MG63 (cell line): Measurements from ENCODE around the gene FXYD3. TPM values are rescaled to one million over a fixed set of nuclear protein-coding genes. Genes with fewer than 3 reads are reported as not detected.

Experiments
- DNase-seq: peaks from one replicate; pipeline ENCODE4 v3.0.0-alpha.2; 2020
- H3K27me3 ChIP-seq: fragments of 250-450 bp; sonication (Bioruptor Pico); 2 replicates; pipeline ENCODE4 v1.5.1; 2020; ENCODE audit warnings: mild to moderate bottlenecking, moderate library complexity
- H3K36me3 ChIP-seq: fragments of 250-450 bp; sonication (Bioruptor Pico); 2 replicates; pipeline ENCODE4 v1.5.1; 2020; ENCODE audit warnings: mild to moderate bottlenecking, moderate library complexity
- H3K4me3 ChIP-seq: fragments of 250-450 bp; sonication (Bioruptor Pico); 2 replicates; pipeline ENCODE4 v1.5.1; 2020; ENCODE audit warnings: mild to moderate bottlenecking, moderate library complexity
- H3K9me3 ChIP-seq: fragments of 250-450 bp; sonication (Bioruptor Pico); 2 replicates; pipeline ENCODE4 v1.5.1; 2020; ENCODE audit warnings: mild to moderate bottlenecking, moderate library complexity
- total RNA-seq: library from RNA; depleted of rRNA; stranded (reverse); fragments of >200 nt; shearing (Covaris generic); gene quantifications from 2 replicates; pipeline ENCODE4 v1.2.3, GENCODE V29; 2014; ENCODE audit warnings: low replicate concordance

FXYD3 gene
- total RNA-seq, 1 experiment from 2014 or later = not detected

- no peaks in the 10 kb centered on the region for H3K9me3 ChIP-seq
- no peak overlapping the region for H3K4me3 ChIP-seq
- H3K27me3 ChIP-seq = no peaks in the 10 kb centered on the region
- H3K36me3 ChIP-seq = no peaks in the 10 kb centered on the region
- DNase-seq = no peak
These were observed 34.9 kb upstream of the FXYD3 start for GRCh38 chr19:35080613-35081170.

GRCh38 chr19:35081201-35081600 lies 34.4 kb upstream of the FXYD3 start:
- no peaks in the 10 kb centered on the region for H3K9me3 ChIP-seq
- DNase-seq = peak; percentile 28
- H3K27me3 ChIP-seq = no peaks in the 10 kb centered on the region
- H3K36me3 ChIP-seq = no peaks in the 10 kb centered on the region
- H3K4me3 ChIP-seq = no peak overlapping the region

DNA sequence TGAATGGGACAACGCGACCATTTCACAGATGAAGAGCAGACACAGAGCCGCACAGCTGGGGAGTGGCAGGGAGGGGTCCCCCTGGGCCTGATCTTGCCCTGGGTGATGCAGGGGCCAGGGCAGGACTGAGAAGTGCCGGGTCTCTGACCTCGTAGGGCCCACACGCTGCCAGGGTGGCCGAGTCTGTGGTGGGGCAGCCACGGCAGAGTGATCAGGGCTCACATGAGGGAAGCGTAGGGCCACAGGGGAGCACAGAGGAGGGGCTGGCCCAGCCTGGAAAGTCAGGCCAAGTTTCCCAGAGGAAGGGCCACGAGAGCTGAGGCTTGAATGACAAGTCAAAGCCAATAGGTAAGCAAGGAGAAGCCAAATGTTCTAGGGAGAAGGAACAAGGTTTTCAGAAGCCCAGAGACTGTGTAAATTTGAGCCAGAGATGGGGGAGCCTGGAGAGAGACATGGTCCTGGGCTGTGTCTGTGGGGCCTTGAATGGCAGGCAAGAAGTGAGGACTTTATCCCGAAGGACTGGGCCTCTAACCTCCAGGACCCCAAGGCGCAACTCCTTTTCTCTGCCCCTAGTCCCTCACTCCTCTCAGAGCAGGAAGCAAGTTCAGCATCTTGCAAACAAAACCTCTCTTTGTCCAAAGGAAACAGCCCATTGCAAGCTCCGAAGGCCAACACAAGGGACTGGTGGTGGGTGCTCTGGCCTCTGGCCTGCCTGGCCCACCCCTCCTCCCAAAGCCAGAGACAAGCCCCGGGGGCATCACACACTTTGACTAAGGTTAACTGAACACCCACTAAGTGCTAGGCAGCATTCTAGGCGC lies 31.7 kb upstream of the FXYD3 start:
- no peaks in the 10 kb centered on the region for H3K36me3 ChIP-seq
- no peak for DNase-seq

DNA sequence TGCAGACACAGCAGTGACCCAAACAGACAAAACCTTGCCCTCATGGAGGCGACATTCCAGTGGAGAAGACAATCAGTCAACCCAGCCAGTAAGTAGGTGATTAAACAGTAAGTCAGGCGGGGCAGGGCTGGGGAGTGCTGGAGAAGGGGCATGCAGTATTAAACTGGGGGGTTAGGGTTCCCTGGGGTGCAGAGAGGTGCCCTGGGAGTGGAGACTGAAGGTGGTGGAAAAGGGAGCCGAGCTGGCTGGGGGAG lies 31.2 kb upstream of the FXYD3 start:
- no peak overlapping the region for H3K4me3 ChIP-seq
- H3K27me3 ChIP-seq = no peaks in the 10 kb centered on the region
- H3K9me3 ChIP-seq = no peaks in the 10 kb centered on the region
- no peak for DNase-seq
- no peaks in the 10 kb centered on the region for H3K36me3 ChIP-seq

More for the DNA sequence above, 31.7 kb upstream of the FXYD3 start:
- Histone ChIP-seq H3K4me3 (no peak overlapping the region), H3K9me3 (no peaks in the 10 kb centered on the region), H3K27me3 (no peaks in the 10 kb centered on the region)

- Histone ChIP-seq H3K9me3 (no peaks in the 10 kb centered on the region), H3K4me3 (no peak overlapping the region), H3K36me3 (no peaks in the 10 kb centered on the region), H3K27me3 (no peaks in the 10 kb centered on the region)
- no peak for DNase-seq
These were observed 29.7 kb upstream of the FXYD3 start for GRCh38 chr19:35085947-35086346.

GRCh38 chr19:35086455-35086854 lies 29.2 kb upstream of the FXYD3 start:
- H3K4me3 ChIP-seq = no peak overlapping the region
- no peaks in the 10 kb centered on the region for H3K9me3 ChIP-seq
- no peaks in the 10 kb centered on the region for H3K27me3 ChIP-seq
- no peak for DNase-seq
- H3K36me3 ChIP-seq = no peaks in the 10 kb centered on the region

DNA sequence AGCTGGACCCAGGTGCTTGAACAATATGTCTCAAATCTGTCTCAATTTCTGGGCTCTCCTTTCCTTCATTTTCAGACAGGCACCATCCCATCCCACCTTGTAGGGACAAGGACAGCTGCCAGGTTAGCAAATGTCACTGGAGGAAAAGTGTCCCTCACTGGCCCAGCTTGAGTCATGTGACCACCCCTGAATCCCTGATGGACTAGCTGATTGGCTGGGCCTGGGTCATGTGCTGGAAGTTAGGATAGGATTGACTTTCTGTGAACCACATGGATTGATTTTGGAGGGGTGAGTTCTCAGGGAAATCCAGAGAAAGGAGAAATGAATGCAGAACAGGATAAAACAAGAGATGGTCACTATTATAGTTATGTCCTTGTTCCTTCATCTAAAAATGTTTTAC lies 28.2 kb upstream of the FXYD3 start:
- H3K9me3 ChIP-seq = no peaks in the 10 kb centered on the region

GRCh38 chr19:35088131-35088913 lies 27.3 kb upstream of the FXYD3 start:
- Histone ChIP-seq H3K27me3 (no peaks in the 10 kb centered on the region), H3K4me3 (no peak overlapping the region), H3K9me3 (no peaks in the 10 kb centered on the region), H3K36me3 (no peaks in the 10 kb centered on the region)
- peak; percentile 95 for DNase-seq

More for the DNA sequence above, 28.2 kb upstream of the FXYD3 start:
- Histone ChIP-seq H3K4me3 (no peak overlapping the region), H3K36me3 (no peaks in the 10 kb centered on the region), H3K27me3 (no peaks in the 10 kb centered on the region)
- DNase-seq = no peak

DNA sequence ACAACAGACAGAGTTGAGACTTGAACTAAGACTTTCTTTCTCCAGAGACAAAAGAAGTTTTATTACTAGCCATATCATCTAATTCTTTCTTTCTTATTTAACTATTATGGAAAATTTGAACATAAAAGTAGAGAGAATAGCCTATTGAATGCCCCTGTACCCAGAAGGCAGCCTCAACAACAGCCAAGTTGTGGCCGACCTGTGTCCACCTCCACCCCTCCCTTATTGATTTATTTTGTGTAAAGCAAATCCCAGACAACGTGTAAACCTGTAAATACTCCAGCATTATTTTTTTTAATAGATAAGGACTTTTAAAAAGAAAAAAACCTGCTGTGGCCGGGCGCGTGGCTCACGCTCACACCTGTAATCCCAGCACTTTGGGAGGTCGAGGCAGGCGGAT lies 26.1 kb upstream of the FXYD3 start:
- no peak for DNase-seq
- H3K9me3 ChIP-seq = no peaks in the 10 kb centered on the region
- H3K4me3 ChIP-seq = no peak overlapping the region
- H3K27me3 ChIP-seq = no peaks in the 10 kb centered on the region
- no peaks in the 10 kb centered on the region for H3K36me3 ChIP-seq

DNA sequence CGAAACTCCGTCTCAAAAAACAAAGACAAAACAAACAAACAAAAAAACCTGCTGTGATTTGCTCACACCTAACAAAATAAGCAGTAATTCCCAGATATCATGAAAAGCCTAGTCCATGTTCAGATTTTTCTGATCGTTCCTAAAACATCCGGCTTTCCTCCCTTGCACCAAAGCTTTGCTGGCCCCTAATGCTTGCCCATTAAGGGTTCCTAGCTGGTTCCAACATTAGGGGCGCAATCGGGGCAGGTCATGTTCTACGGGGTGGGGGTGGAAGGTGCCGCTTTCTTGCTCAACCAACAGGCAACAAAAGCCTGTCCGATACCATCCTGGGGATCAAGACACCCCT lies 25.5 kb upstream of the FXYD3 start:
- H3K4me3 ChIP-seq = no peak overlapping the region
- no peak for DNase-seq
- H3K36me3 ChIP-seq = no peaks in the 10 kb centered on the region
- no peaks in the 10 kb centered on the region for H3K27me3 ChIP-seq
- no peaks in the 10 kb centered on the region for H3K9me3 ChIP-seq

GRCh38 chr19:35090506-35091214 lies 25.0 kb upstream of the FXYD3 start:
- Histone ChIP-seq H3K27me3 (no peaks in the 10 kb centered on the region), H3K4me3 (no peak overlapping the region), H3K9me3 (no peaks in the 10 kb centered on the region), H3K36me3 (no peaks in the 10 kb centered on the region)
- peak; percentile 60 for DNase-seq

DNA sequence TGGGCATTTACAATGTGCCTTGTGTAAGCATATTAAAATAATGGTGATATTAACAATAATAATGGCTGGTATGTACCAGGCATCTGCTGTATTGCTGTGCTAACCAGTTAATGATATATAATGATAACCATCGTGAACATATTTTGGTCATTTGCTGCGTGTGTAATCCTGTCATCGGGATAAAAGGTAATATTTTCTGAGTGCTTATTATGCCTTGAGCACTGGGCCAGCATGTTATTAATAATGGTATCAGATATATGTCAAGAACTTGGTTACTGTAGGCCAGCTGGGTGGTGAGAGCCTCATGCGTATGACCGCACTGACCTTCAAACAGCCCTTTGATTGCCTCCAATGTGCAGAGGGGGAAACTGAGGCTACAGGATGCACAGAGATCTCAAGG lies 22.2 kb upstream of the FXYD3 start:
- H3K9me3 ChIP-seq = no peaks in the 10 kb centered on the region
- H3K4me3 ChIP-seq = no peak overlapping the region
- H3K27me3 ChIP-seq = no peaks in the 10 kb centered on the region
- DNase-seq = no peak
- H3K36me3 ChIP-seq = no peaks in the 10 kb centered on the region

- DNase-seq = no peak
- no peak overlapping the region for H3K4me3 ChIP-seq
- H3K27me3 ChIP-seq = no peaks in the 10 kb centered on the region
- H3K9me3 ChIP-seq = no peaks in the 10 kb centered on the region
- H3K36me3 ChIP-seq = no peaks in the 10 kb centered on the region
These were observed 21.5 kb upstream of the FXYD3 start for GRCh38 chr19:35093941-35094647.

DNA sequence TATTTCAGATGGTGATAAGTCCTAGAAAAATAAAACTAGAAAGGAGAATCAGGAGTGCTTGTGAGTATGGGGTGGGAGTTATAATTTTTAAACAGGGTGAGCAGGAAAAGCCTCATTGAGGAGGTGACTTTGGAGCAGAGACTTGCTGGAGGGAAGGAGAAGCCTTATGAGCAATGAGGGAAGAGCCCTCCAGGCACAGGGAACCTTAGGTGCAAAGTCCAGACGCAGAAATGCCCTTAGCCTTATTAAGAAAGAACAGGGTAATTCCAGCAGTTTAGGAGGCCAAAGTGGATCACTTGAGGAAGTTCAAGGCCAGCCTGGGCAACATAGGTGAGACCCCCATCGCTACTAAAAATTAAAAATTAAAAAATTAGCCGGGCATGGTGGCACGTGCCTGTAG lies 21.0 kb upstream of the FXYD3 start:
- DNase-seq = no peak
- Histone ChIP-seq H3K4me3 (no peak overlapping the region), H3K27me3 (no peaks in the 10 kb centered on the region), H3K36me3 (no peaks in the 10 kb centered on the region), H3K9me3 (no peaks in the 10 kb centered on the region)

- H3K36me3 ChIP-seq = no peaks in the 10 kb centered on the region
- H3K4me3 ChIP-seq = no peak overlapping the region
- no peaks in the 10 kb centered on the region for H3K9me3 ChIP-seq
- no peaks in the 10 kb centered on the region for H3K27me3 ChIP-seq
- no peak for DNase-seq
These were observed 19.8 kb upstream of the FXYD3 start for GRCh38 chr19:35095667-35096368.

DNA sequence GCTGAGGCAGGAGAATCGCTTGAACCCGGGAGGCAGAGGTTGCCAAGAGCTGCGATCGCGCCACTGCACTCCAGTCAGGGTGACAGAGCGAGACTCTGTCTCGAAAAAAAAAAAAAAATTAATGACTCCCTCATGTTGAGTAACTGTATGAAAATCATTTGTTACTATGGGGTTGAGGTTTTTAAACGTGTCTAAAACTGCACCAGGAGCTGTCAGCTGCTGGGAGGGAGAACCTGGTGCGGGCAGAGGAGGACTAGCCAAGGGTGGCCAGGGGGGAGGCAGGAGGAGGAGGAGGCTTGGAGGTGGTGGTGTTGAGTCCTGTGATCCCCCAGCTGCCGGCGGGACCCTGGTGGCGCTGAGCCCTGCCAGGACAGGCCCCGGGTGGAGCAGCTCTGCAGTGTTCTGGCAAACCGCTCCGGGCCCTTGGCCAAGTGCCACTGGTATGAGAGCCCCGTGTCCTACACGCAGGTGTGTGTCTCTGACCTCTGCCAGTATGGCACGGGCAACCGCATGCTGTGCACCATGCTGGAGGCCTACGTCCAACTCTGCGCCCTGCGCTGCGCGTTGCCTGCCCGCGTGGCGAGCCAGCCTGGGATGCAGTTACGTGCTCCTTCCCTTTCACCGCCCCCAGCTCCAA lies 17.1 kb upstream of the FXYD3 start:
- Histone ChIP-seq H3K36me3 (no peaks in the 10 kb centered on the region), H3K4me3 (no peak overlapping the region), H3K27me3 (no peaks in the 10 kb centered on the region), H3K9me3 (no peaks in the 10 kb centered on the region)
- DNase-seq = no peak
